Measurements from ENCODE around the gene SH3YL1.

GRCh38 chr2:228518-229278 lies 35.1 kb downstream of the SH3YL1 start:
- no peak for TF ChIP-seq EP300 (IDR thresholded peaks at IDR 0.05)
- no peak for TF ChIP-seq CTCF (IDR thresholded peaks at IDR 0.05)
- TF ChIP-seq POLR2AphosphoS5 (IDR thresholded peaks at IDR 0.05): no peak
